Testis (tissue), 3 donors: ENCODE results near the gene BEND7. TPM values are rescaled to one million over a fixed set of nuclear protein-coding genes. Genes with fewer than 3 reads are reported as not detected.

Experiments used
- DNase-seq: peaks from one replicate; pipeline ENCODE4 v3.0.0-alpha.2; 2019
- H3K27ac ChIP-seq, 2 donors: fragments of 200-600 bp; sonication (generic); one replicate each; pipeline ENCODE4 v1.5.1; 2019
- H3K27me3 ChIP-seq: fragments of 200-600 bp; sonication (generic); one replicate; pipeline ENCODE4 v1.5.1; 2019
- H3K36me3 ChIP-seq: fragments of 200-600 bp; sonication (generic); one replicate; pipeline ENCODE4 v1.5.1; 2017; ENCODE audit warnings: low read depth; ENCODE audit errors: missing control alignments
- H3K4me1 ChIP-seq: fragments of 200-600 bp; sonication (generic); one replicate; pipeline ENCODE4 v1.5.1; 2019
- H3K4me3 ChIP-seq, 2 donors: fragments of 200-600 bp; sonication (generic); one replicate each; pipeline ENCODE4 v1.5.1; 2017 to 2019
- H3K9me3 ChIP-seq: fragments of 200-600 bp; sonication (generic); one replicate; pipeline ENCODE4 v1.5.1; 2017
- CTCF ChIP-seq, 3 experiments: fragments of 450-650 bp in 2 of 3; fragments of 200-600 bp in 1 of 3; sonication (generic) in 1 of 3; IDR thresholded peaks; one replicate each; pipeline ENCODE4 v1.5.1; 2016 to 2019; ENCODE audit warnings: antibody characterized with exemption in 3 of 3, mild to moderate bottlenecking in 2 of 3, moderate library complexity in 1 of 3
- POLR2A ChIP-seq: fragments of 450-650 bp; IDR thresholded peaks from one replicate; pipeline ENCODE4 v1.6.1; 2017; ENCODE audit warnings: antibody characterized with exemption, mild to moderate bottlenecking, moderate library complexity
- WGBS, 2 donors: methylation state at CpG; one replicate each; pipeline ENCODE4 v1.1.5; 2018; 5-methylcytosine and 5-hydroxymethylcytosine counted together
- intact Hi-C: fragments of 100-400 bp; cut with DNase I; formaldehyde crosslinking; loops from one replicate; pipeline ENCODE4 v1.15.1; 2023; ENCODE audit warnings: low total_unique reads
- polyA plus RNA-seq: library from polyadenylated mRNA; stranded (reverse); fragments of 350-450 nt; fragmentation: Illumina TruSeq; extraction: RNeasy Lipid Tissue Mini Kit (QIAGEN cat#74804); gene quantifications from one replicate; pipeline ENCODE4 v1.2.3, GENCODE V29; 2014; ENCODE audit warnings: low read depth, low replicate concordance; ENCODE audit not compliant: insufficient read depth
- total RNA-seq, 2 donors: library from RNA; depleted of rRNA; stranded (reverse); fragments of >200 nt; gene quantifications; one replicate each; pipeline ENCODE4 v1.2.3, GENCODE V29; 2016

BEND7 gene
- total and polyA plus RNA-seq, 3 donors from 2014 or later: 31.2 to 57.2 (median 55.2) TPM

- no peaks in the 10 kb centered on the region for H3K36me3 ChIP-seq
- no peak overlapping the region for H3K4me3 ChIP-seq
- WGBS, 2 donors: 77 to 85% methylated on average over 10 to 12 of the region's 12 CpGs
- no peaks in the 10 kb centered on the region for H3K9me3 ChIP-seq
- no peak for DNase-seq
- H3K4me1 ChIP-seq: no peaks in the 10 kb centered on the region
- no peaks in the 10 kb centered on the region for H3K27me3 ChIP-seq
- intact Hi-C loops: no loop called here
- TF ChIP-seq POLR2A (no peak), CTCF (IDR thresholded peaks at IDR 0.05) (no peak)
- no peak overlapping the region for H3K27ac ChIP-seq
Measured at GRCh38 chr10:13505052-13505680, 23.6 kb downstream of the BEND7 start.

- TF ChIP-seq CTCF (IDR thresholded peaks at IDR 0.05) (no peak), POLR2A (no peak)
- 93 to 94% methylated on average over 11 of the region's 11 CpGs for WGBS, 2 donors
- Histone ChIP-seq H3K4me1 (no peaks in the 10 kb centered on the region), H3K27me3 (no peaks in the 10 kb centered on the region), H3K27ac (no peak overlapping the region), H3K4me3 (no peak overlapping the region), H3K36me3 (no peaks in the 10 kb centered on the region), H3K9me3 (no peaks in the 10 kb centered on the region)
- intact Hi-C loops: no loop called here
- DNase-seq: no peak
Measured at GRCh38 chr10:13503745-13504463, 24.9 kb downstream of the BEND7 start.

DNA sequence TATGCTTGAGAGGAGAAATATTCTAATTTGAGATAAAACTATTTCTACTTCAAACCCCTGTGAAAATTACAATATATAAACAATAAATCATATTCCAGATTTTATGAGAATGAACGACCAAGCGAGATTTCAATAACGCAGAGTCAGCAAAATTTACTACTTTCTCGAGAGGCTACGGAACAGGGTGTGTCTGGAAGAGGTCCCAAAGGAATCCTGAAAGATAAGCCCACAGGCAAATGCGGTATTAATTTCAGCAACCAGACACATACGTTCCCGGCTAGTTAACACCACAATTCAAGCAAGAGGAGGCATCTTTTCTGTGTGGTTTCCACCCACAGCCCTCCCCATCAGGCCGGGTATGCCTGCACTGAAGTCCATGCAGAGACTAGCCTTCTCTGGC lies 26.4 kb downstream of the BEND7 start:
- WGBS, 2 donors: 64 to 66% methylated on average over 9 of the region's 9 CpGs
- Histone ChIP-seq H3K27me3 (no peaks in the 10 kb centered on the region), H3K27ac (no peak overlapping the region), H3K4me3 (no peak overlapping the region), H3K4me1 (no peaks in the 10 kb centered on the region), H3K9me3 (no peaks in the 10 kb centered on the region), H3K36me3 (no peaks in the 10 kb centered on the region)
- intact Hi-C loops: no loop called here
- no peak for DNase-seq
- no peak for TF ChIP-seq POLR2A
- TF ChIP-seq CTCF (IDR thresholded peaks at IDR 0.05): no peak

GRCh38 chr10:13500201-13500600 lies 28.6 kb downstream of the BEND7 start:
- H3K27me3 ChIP-seq: no peaks in the 10 kb centered on the region
- H3K4me3 ChIP-seq: no peak overlapping the region
- intact Hi-C loops: no loop called here
- WGBS, 2 donors: 90 to 95% methylated on average over 9 of the region's 9 CpGs
- no peaks in the 10 kb centered on the region for H3K9me3 ChIP-seq
- TF ChIP-seq CTCF (IDR thresholded peaks at IDR 0.05) (no peak), POLR2A (no peak)
- no peaks in the 10 kb centered on the region for H3K4me1 ChIP-seq
- H3K36me3 ChIP-seq: no peaks in the 10 kb centered on the region
- H3K27ac ChIP-seq: no peak overlapping the region
- DNase-seq: no peak
